Esophagus muscularis mucosa (tissue), 4 donors: ENCODE data around the gene TRIM29. TPM values are rescaled to one million over a fixed set of nuclear protein-coding genes. Genes with fewer than 3 reads are reported as not detected.
A peak's percentile ranks its signal among the peaks of the same experiment; 100 is the strongest.

ENCODE experiments used
- DNase-seq: peaks from one replicate; pipeline ENCODE4 v3.0.0-alpha.2; 2017; ENCODE audit errors: extremely low spot score
- H3K27ac ChIP-seq, 4 donors: fragments of 200-600 bp; sonication (generic); replicated peaks in 1 of 4; 1 replicate in 3 of 4; 2 replicates in 1 of 4; pipeline ENCODE4 v1.5.1; 2016 to 2019; ENCODE audit warnings: mild to moderate bottlenecking in 1 of 4
- H3K27me3 ChIP-seq, 4 donors: fragments of 200-600 bp; sonication (generic); one replicate each; pipeline versions ENCODE4 v1.5.1 to v1.6.0; 2016 to 2019
- H3K36me3 ChIP-seq, 4 donors: fragments of 200-600 bp; sonication (generic); one replicate each; pipeline ENCODE4 v1.5.1; 2016 to 2019
- H3K4me1 ChIP-seq, 4 donors: fragments of 200-600 bp; sonication (generic); one replicate each; pipeline ENCODE4 v1.5.1; 2016 to 2019
- H3K4me3 ChIP-seq, 4 donors: fragments of 200-600 bp; sonication (generic); 1 replicate in 2 of 4; 2 replicates in 2 of 4; pipeline ENCODE4 v1.5.1; 2016 to 2019; ENCODE audit warnings: mild to moderate bottlenecking in 4 of 4, moderate library complexity in 1 of 4
- H3K9me3 ChIP-seq, 4 donors: fragments of 200-600 bp; sonication (generic); 1 replicate in 3 of 4; 2 replicates in 1 of 4; pipeline ENCODE4 v1.5.1; 2016 to 2019
- CTCF ChIP-seq, 3 experiments: fragments of 200-600 bp in 2 of 3; fragments of 450-650 bp in 1 of 3; sonication (generic) in 2 of 3; IDR thresholded peaks; one replicate each; pipeline ENCODE4 v1.5.1; 2017 to 2019; ENCODE audit warnings: antibody characterized with exemption in 3 of 3, mild to moderate bottlenecking in 2 of 3, moderate library complexity in 1 of 3
- EP300 ChIP-seq: sonication (generic); formaldehyde crosslinking; IDR thresholded peaks from one replicate; pipeline ENCODE4 v1.6.1; 2017; ENCODE audit warnings: antibody characterized with exemption
- POLR2A ChIP-seq: fragments of 450-650 bp; IDR thresholded peaks from one replicate; pipeline ENCODE4 v1.6.1; 2017; ENCODE audit warnings: antibody characterized with exemption, moderate library complexity, mild to moderate bottlenecking, low read depth
- POLR2AphosphoS5 ChIP-seq, 2 donors: sonication (generic); formaldehyde crosslinking; IDR thresholded peaks; one replicate each; pipeline ENCODE4 v1.6.1; 2017; ENCODE audit warnings: antibody characterized with exemption in 2 of 2
- WGBS: methylation state at CpG from one replicate; pipeline ENCODE4 v1.1.5; 2018; 5-methylcytosine and 5-hydroxymethylcytosine counted together
- intact Hi-C: fragments of 100-400 bp; cut with DNase I; formaldehyde crosslinking; loops from one replicate; pipeline ENCODE4 v1.15.1; 2023
- total RNA-seq, 4 donors: library from RNA; depleted of rRNA; stranded (reverse); fragments of >200 nt; gene quantifications; one replicate each; pipeline versions ENCODE4 v1.1.0 to v1.2.1, GENCODE V29; 2016

The TRIM29 gene
- total RNA-seq, 4 donors from 2014 or later, result 0.45 to 1.3 (median 0.75) TPM

- Histone ChIP-seq H3K4me1 (no peaks in the 10 kb centered on the region), H3K27ac (no peak overlapping the region), H3K4me3 (no peak overlapping the region), H3K36me3 (no peaks in the 10 kb centered on the region), H3K27me3 (peaks cover 0 to 21% (median 0%) of the 10 kb centered on the region in 4 donors), H3K9me3 (peaks cover 0 to 8% (median 0%) of the 10 kb centered on the region in 4 donors)
- 73% methylated on average over 1 of the region's 1 CpG for WGBS
- intact Hi-C loops, result no loop called here
- TF ChIP-seq POLR2AphosphoS5 (IDR thresholded peaks at IDR 0.05) (no peak), CTCF (IDR thresholded peaks at IDR 0.05) (no peak), POLR2A (no peak), EP300 (no peak)
- DNase-seq, result no peak
Observed at GRCh38 chr11:120151536-120151935, 13.6 kb upstream of the TRIM29 start.

GRCh38 chr11:120149246-120149645 lies 11.3 kb upstream of the TRIM29 start:
- TF ChIP-seq POLR2A, result no peak
- no peak for TF ChIP-seq EP300
- TF ChIP-seq CTCF (IDR thresholded peaks at IDR 0.05), result no peak
- no peak for TF ChIP-seq POLR2AphosphoS5 (IDR thresholded peaks at IDR 0.05)
- 91% methylated on average over 3 of the region's 3 CpGs for WGBS
- Histone ChIP-seq H3K9me3 (peaks cover 0 to 8% (median 0%) of the 10 kb centered on the region in 4 donors), H3K4me3 (no peak overlapping the region), H3K27ac (no peak overlapping the region), H3K4me1 (no peaks in the 10 kb centered on the region), H3K27me3 (peaks cover 0 to 40% (median 2%) of the 10 kb centered on the region in 4 donors), H3K36me3 (no peaks in the 10 kb centered on the region)
- intact Hi-C loops, result no loop called here
- no peak for DNase-seq

GRCh38 chr11:120147950-120148270 lies 10.0 kb upstream of the TRIM29 start:
- TF ChIP-seq CTCF (IDR thresholded peaks at IDR 0.05), result no peak
- TF ChIP-seq EP300, result no peak
- no peak for TF ChIP-seq POLR2AphosphoS5 (IDR thresholded peaks at IDR 0.05)
- no peak for TF ChIP-seq POLR2A
- Histone ChIP-seq H3K9me3 (peaks cover 0 to 8% (median 0%) of the 10 kb centered on the region in 4 donors), H3K36me3 (no peaks in the 10 kb centered on the region), H3K27ac (no peak overlapping the region), H3K4me1 (no peaks in the 10 kb centered on the region), H3K4me3 (no peak overlapping the region), H3K27me3 (peaks cover 0 to 53% (median 2%) of the 10 kb centered on the region in 4 donors)
- intact Hi-C loops, result no loop called here
- WGBS, result 53% methylated on average over 5 of the region's 5 CpGs
- DNase-seq, result peak; percentile 88

- intact Hi-C loops, result no loop called here
- peaks cover 0 to 59% (median 2%) of the 10 kb centered on the region in 4 donors for H3K27me3 ChIP-seq
- WGBS, result 85% methylated on average over 14 of the region's 17 CpGs
Observed at GRCh38 chr11:120147094-120147949, 9.4 kb upstream of the TRIM29 start.

More at GRCh38 chr11:120147094-120147949, 9.4 kb upstream of the TRIM29 start:
- Histone ChIP-seq H3K36me3 (no peaks in the 10 kb centered on the region), H3K9me3 (peaks cover 0 to 8% (median 0%) of the 10 kb centered on the region in 4 donors), H3K27ac (no peak overlapping the region), H3K4me1 (no peaks in the 10 kb centered on the region), H3K4me3 (no peak overlapping the region)
- no peak for TF ChIP-seq EP300
- TF ChIP-seq POLR2A, result no peak
- no peak for TF ChIP-seq POLR2AphosphoS5 (IDR thresholded peaks at IDR 0.05)
- TF ChIP-seq CTCF (IDR thresholded peaks at IDR 0.05), result no peak
- DNase-seq, result peak; percentile 90
